H9 (cell line): ENCODE results near the gene WDR27. TPM values are rescaled to one million over a fixed set of nuclear protein-coding genes. Genes with fewer than 3 reads are reported as not detected.

Experiments
- DNase-seq: peaks from one replicate; pipeline ENCODE4 v3.0.0-alpha.2; 2017
- H2AFZ ChIP-seq: one replicate; pipeline ENCODE4 v1.6.1; 2013; ENCODE audit warnings: mild to moderate bottlenecking, low read length, control low read depth, moderate library complexity
- H2AK5ac ChIP-seq: 2 replicates; pipeline ENCODE4 v1.6.1; 2013; ENCODE audit warnings: low read length, control low read depth, mixed read lengths; ENCODE audit not compliant: insufficient read length
- H2BK120ac ChIP-seq: one replicate; pipeline ENCODE4 v1.6.1; 2013; ENCODE audit warnings: low read depth, mild to moderate bottlenecking, low read length, control low read depth, inconsistent platforms; ENCODE audit not compliant: poor library complexity, severe bottlenecking
- H2BK12ac ChIP-seq: 2 replicates; pipeline ENCODE4 v1.6.1; 2013; ENCODE audit warnings: low read length, control low read depth, mixed read lengths, low read depth; ENCODE audit not compliant: insufficient read length
- H2BK15ac ChIP-seq: 2 replicates; pipeline ENCODE4 v1.6.1; 2013; ENCODE audit warnings: low read depth, low read length, control low read depth
- H2BK20ac ChIP-seq: one replicate; pipeline ENCODE4 v1.6.1; 2013; ENCODE audit warnings: low read depth, mild to moderate bottlenecking, low read length, control low read depth, inconsistent platforms; ENCODE audit not compliant: poor library complexity, severe bottlenecking
- H2BK5ac ChIP-seq: 2 replicates; pipeline ENCODE4 v1.6.1; 2013; ENCODE audit warnings: low read length, control low read depth, mixed read lengths; ENCODE audit not compliant: insufficient read length
- H3K14ac ChIP-seq: 2 replicates; pipeline ENCODE4 v1.6.1; 2013; ENCODE audit warnings: low read length, control low read depth; ENCODE audit not compliant: insufficient read depth
- H3K18ac ChIP-seq: 2 replicates; pipeline ENCODE4 v1.6.1; 2013; ENCODE audit warnings: low read depth, mild to moderate bottlenecking, mixed read lengths, low read length, control low read depth; ENCODE audit not compliant: insufficient read length
- H3K23ac ChIP-seq: 2 replicates; pipeline ENCODE4 v1.6.1; 2013; ENCODE audit warnings: low read length, control low read depth, mixed read lengths, low read depth; ENCODE audit not compliant: insufficient read length
- H3K23me2 ChIP-seq: 2 replicates; pipeline ENCODE4 v1.6.1; 2013; ENCODE audit warnings: low read depth, mild to moderate bottlenecking, mixed read lengths, low read length, control low read depth; ENCODE audit not compliant: insufficient read length, poor library complexity, severe bottlenecking
- H3K27ac ChIP-seq: 2 replicates; pipeline ENCODE4 v1.5.1; 2013; ENCODE audit warnings: low read length, control low read depth, mixed read lengths, low read depth; ENCODE audit not compliant: insufficient read length
- H3K27me3 ChIP-seq: 2 replicates; pipeline ENCODE4 v1.6.1; 2013; ENCODE audit warnings: low read length, control low read depth, inconsistent platforms; ENCODE audit not compliant: insufficient read depth
- H3K4ac ChIP-seq: 2 replicates; pipeline ENCODE4 v1.6.1; 2013; ENCODE audit warnings: low read depth, mild to moderate bottlenecking, control low read depth, inconsistent platforms, low read length, moderate library complexity
- H3K4me1 ChIP-seq: 2 replicates; pipeline ENCODE4 v1.6.1; 2013; ENCODE audit warnings: low read length, control low read depth, inconsistent platforms; ENCODE audit not compliant: insufficient read depth
- H3K4me2 ChIP-seq: 2 replicates; pipeline ENCODE4 v1.6.1; 2013; ENCODE audit warnings: low read length, control low read depth, mixed read lengths; ENCODE audit not compliant: insufficient read length, insufficient read depth
- H3K56ac ChIP-seq: 2 replicates; pipeline ENCODE4 v1.6.1; 2013; ENCODE audit warnings: low read depth, mild to moderate bottlenecking, mixed read lengths, low read length, control low read depth; ENCODE audit not compliant: insufficient read length
- H3K79me1 ChIP-seq: 2 replicates; pipeline ENCODE4 v1.6.1; 2013; ENCODE audit warnings: low read depth, mild to moderate bottlenecking, moderate library complexity, low read length, control low read depth, inconsistent platforms; ENCODE audit not compliant: insufficient read depth, poor library complexity, severe bottlenecking
- H3K79me2 ChIP-seq: 2 replicates; pipeline ENCODE4 v1.6.1; 2013; ENCODE audit warnings: low read length, control low read depth, inconsistent platforms; ENCODE audit not compliant: insufficient read depth
- H3K9ac ChIP-seq: 2 replicates; pipeline ENCODE4 v1.6.1; 2013; ENCODE audit warnings: low read length, control low read depth, mixed read lengths; ENCODE audit not compliant: insufficient read length; ENCODE audit errors: extremely low read depth
- H3K9me3 ChIP-seq: one replicate; pipeline ENCODE4 v1.6.1; 2013; ENCODE audit warnings: low read depth, low read length, inconsistent platforms; ENCODE audit not compliant: control insufficient read depth
- H3T11ph ChIP-seq: one replicate; pipeline ENCODE4 v1.6.1; 2013; ENCODE audit warnings: mild to moderate bottlenecking, low read length, control low read depth, inconsistent platforms
- H4K20me1 ChIP-seq: one replicate; pipeline ENCODE4 v1.6.1; 2013; ENCODE audit not compliant: control insufficient read depth, insufficient read length, insufficient read depth
- H4K5ac ChIP-seq: 2 replicates; pipeline ENCODE4 v1.6.1; 2013; ENCODE audit warnings: low read depth, mild to moderate bottlenecking, mixed read lengths, low read length, control low read depth; ENCODE audit not compliant: insufficient read length
- H4K8ac ChIP-seq: replicated peaks from 2 replicates; pipeline ENCODE4 v1.6.1; 2013; ENCODE audit warnings: low read length, control low read depth, mixed read lengths, low read depth; ENCODE audit not compliant: insufficient read length
- H4K91ac ChIP-seq: 2 replicates; pipeline ENCODE4 v1.6.1; 2013; ENCODE audit warnings: low read depth, mild to moderate bottlenecking, moderate library complexity, mixed read lengths, low read length, control low read depth; ENCODE audit not compliant: insufficient read length
- H3K27ac Mint-ChIP-seq, 3 experiments: 2 replicates in 2 of 3; 3 replicates in 1 of 3; pipeline ENCODE4 v1.8.0; 2020 to 2021; ENCODE audit warnings: mixed read lengths in 3 of 3, mild to moderate bottlenecking in 1 of 3, moderate library complexity in 1 of 3
- H3K27me3 Mint-ChIP-seq: 2 replicates; pipeline ENCODE4 v1.8.0; 2021; ENCODE audit warnings: low read depth, mild to moderate bottlenecking, moderate library complexity, mixed read lengths
- H3K36me3 Mint-ChIP-seq, 3 experiments: 2 replicates in 2 of 3; 3 replicates in 1 of 3; pipeline ENCODE4 v1.8.0; 2020 to 2021; ENCODE audit warnings: low read depth in 3 of 3, mixed read lengths in 3 of 3; ENCODE audit not compliant: insufficient read depth in 1 of 3
- H3K4me1 Mint-ChIP-seq, 2 experiments: 2 replicates each; pipeline ENCODE4 v1.8.0; 2020; ENCODE audit warnings: mixed read lengths in 2 of 2
- H3K4me3 Mint-ChIP-seq, 2 experiments: 2 replicates in 1 of 2; 3 replicates in 1 of 2; pipeline ENCODE4 v1.8.0; 2020 to 2021; ENCODE audit warnings: mild to moderate bottlenecking in 2 of 2, mixed read lengths in 2 of 2, moderate library complexity in 1 of 2
- H3K9me3 Mint-ChIP-seq, 2 experiments: 2 replicates in 1 of 2; 3 replicates in 1 of 2; pipeline ENCODE4 v1.8.0; 2020; ENCODE audit warnings: mild to moderate bottlenecking in 2 of 2, mixed read lengths in 2 of 2, moderate library complexity in 1 of 2
- WGBS: extraction: QIAGEN DNeasy Blood & Tissue Kit; methylation state at CpG from one replicate; pipeline ENCODE4 v1.1.7; 2013; ENCODE audit warnings: missing lambda C conversion rate, low lambda C conversion rate, mixed read lengths; ENCODE audit not compliant: insufficient read length; ENCODE audit errors: extremely low coverage; 5-methylcytosine and 5-hydroxymethylcytosine counted together
- total RNA-seq: library from RNA; stranded (reverse); gene quantifications from 2 replicates; pipeline ENCODE4 v1.2.1, GENCODE V29; 2021
- TF ChIP-seq, protein P1 (sequence below): fragments of 200-600 bp; sonication (generic); conservative IDR thresholded peaks from 3 replicates; pipeline ENCODE4 v1.8.0; 2021; ENCODE audit warnings: antibody characterized with exemption, mild to moderate bottlenecking

WDR27 gene
- total RNA-seq, 1 experiment from 2014 or later, result 48.7 TPM

DNA sequence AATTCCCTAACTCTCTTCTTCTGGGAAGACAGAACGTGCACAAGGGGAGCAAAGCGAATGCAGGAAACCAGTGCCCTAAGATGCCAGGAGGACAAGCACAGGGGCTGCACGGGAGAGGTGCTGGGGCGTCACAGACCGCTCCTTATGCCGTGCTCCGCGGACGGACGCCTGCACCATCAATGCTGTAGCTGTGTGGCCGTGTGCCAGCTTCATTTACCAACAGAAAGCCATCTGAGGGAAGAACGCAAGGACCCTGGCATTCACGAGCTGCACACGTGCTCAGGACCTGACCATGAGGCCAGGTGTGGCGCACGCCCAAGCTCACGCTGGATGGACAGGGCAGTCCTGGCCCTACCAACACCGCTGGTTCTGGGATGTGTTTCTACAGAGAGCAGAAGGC lies 35.4 kb downstream of the WDR27 start:
- Histone ChIP-seq H3K9ac (no peak overlapping the region), H2BK12ac (no peak overlapping the region), H2AK5ac (no peak overlapping the region), H3K79me1 (no peaks in the 10 kb centered on the region), H3K23ac (no peak overlapping the region), H2BK5ac (no peak overlapping the region), H3K14ac (no peak overlapping the region), H3K18ac (no peak overlapping the region), H4K5ac (no peak overlapping the region), H4K8ac (no peak overlapping the region), H2BK15ac (no peak overlapping the region), H3K27ac (no peak overlapping the region), H4K20me1 (no peaks in the 10 kb centered on the region), H3K4me2 (no peak overlapping the region), H3K79me2 (no peaks in the 10 kb centered on the region), H4K91ac (no peak overlapping the region), H3T11ph (no peak overlapping the region), H3K4me1 (no peaks in the 10 kb centered on the region), H2BK20ac (no peak overlapping the region), H3K23me2 (no peaks in the 10 kb centered on the region), H3K56ac (no peak overlapping the region), H2BK120ac (no peak overlapping the region), H3K9me3 (no peaks in the 10 kb centered on the region), H2AFZ (no peak overlapping the region), H3K4ac (no peak overlapping the region), H3K27me3 (no peaks in the 10 kb centered on the region)
- TF ChIP-seq, protein P1, sequence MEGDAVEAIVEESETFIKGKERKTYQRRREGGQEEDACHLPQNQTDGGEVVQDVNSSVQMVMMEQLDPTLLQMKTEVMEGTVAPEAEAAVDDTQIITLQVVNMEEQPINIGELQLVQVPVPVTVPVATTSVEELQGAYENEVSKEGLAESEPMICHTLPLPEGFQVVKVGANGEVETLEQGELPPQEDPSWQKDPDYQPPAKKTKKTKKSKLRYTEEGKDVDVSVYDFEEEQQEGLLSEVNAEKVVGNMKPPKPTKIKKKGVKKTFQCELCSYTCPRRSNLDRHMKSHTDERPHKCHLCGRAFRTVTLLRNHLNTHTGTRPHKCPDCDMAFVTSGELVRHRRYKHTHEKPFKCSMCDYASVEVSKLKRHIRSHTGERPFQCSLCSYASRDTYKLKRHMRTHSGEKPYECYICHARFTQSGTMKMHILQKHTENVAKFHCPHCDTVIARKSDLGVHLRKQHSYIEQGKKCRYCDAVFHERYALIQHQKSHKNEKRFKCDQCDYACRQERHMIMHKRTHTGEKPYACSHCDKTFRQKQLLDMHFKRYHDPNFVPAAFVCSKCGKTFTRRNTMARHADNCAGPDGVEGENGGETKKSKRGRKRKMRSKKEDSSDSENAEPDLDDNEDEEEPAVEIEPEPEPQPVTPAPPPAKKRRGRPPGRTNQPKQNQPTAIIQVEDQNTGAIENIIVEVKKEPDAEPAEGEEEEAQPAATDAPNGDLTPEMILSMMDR, result no peak
- H3K27ac Mint-ChIP-seq, result no peak overlapping the region; a peak in 1 of 7 replicates
- peaks cover 10 to 11% of the 10 kb centered on the region in 2 experiments for H3K4me1 Mint-ChIP-seq
- no peak overlapping the region for H3K4me3 Mint-ChIP-seq
- WGBS, result no CpG with 5 or more reads among the region's 18 CpGs
- no peaks in the 10 kb centered on the region for H3K27me3 Mint-ChIP-seq
- DNase-seq, result no peak
- no peaks in the 10 kb centered on the region; a peak in 2 of 5 replicates for H3K9me3 Mint-ChIP-seq
- peaks cover 42 to 86% (median 65%) of the 10 kb centered on the region in 3 experiments for H3K36me3 Mint-ChIP-seq
